SK-N-SH (cell line): Measurements from ENCODE around the gene C1QL1. TPM values are rescaled to one million over a fixed set of nuclear protein-coding genes. Genes with fewer than 3 reads are reported as not detected.

Experiments
- CTCF ChIA-PET: fragments of 300-600, 350-600 bp; formaldehyde crosslinking; extraction: SDS; loops from one replicate; lab custom pipeline; 2021; lab: Yijun Ruan, JAX
- POLR2A ChIA-PET: fragments of 350-600 bp; sonication (Branson Sonifier 250); formaldehyde crosslinking; extraction: SDS; loops from one replicate; lab custom pipeline; 2020; ENCODE audit warnings: antibody characterized with exemption, inconsistent platforms; lab: Yijun Ruan, JAX
- DNase-seq: peaks from one replicate; pipeline ENCODE4 v3.0.0; 2012
- H2AFZ ChIP-seq: fragments of 200-600 bp; sonication (generic); 2 replicates; pipeline ENCODE4 v1.8.1; 2016; ENCODE audit warnings: antibody characterized with exemption, mild to moderate bottlenecking, low read depth
- H3F3A ChIP-seq: fragments of 200-600 bp; sonication (generic); replicated peaks from 2 replicates; pipeline ENCODE3; 2016; ENCODE audit warnings: antibody characterized with exemption, mild to moderate bottlenecking; ENCODE audit not compliant: insufficient read depth
- H3K27ac ChIP-seq, 2 experiments: fragments of 200-500 bp in 1 of 2; fragments of 200-600 bp in 1 of 2; sonication (Bioruptor generic) in 1 of 2; sonication (generic), shearing (Covaris generic) in 1 of 2; 2 replicates each; pipeline versions ENCODE4 v1.5.1 to v1.6.1; 2014 to 2016; ENCODE audit warnings: low read depth in 2 of 2, inconsistent platforms in 1 of 2, low read length in 1 of 2, mild to moderate bottlenecking in 1 of 2, mixed read lengths in 1 of 2
- H3K27me3 ChIP-seq: fragments of 200-600 bp; sonication (generic), shearing (Covaris generic); 2 replicates; pipeline ENCODE4 v1.6.1; 2016; ENCODE audit warnings: mixed run types; ENCODE audit not compliant: insufficient read depth
- H3K36me3 ChIP-seq, 2 experiments: fragments of 200-500 bp in 1 of 2; fragments of 200-600 bp in 1 of 2; sonication (Bioruptor generic) in 1 of 2; sonication (generic) in 1 of 2; replicated peaks in 1 of 2; 2 replicates each; pipeline versions ENCODE3 to v1.5.1; 2014 to 2016; ENCODE audit warnings: low read length in 1 of 2, mild to moderate bottlenecking in 1 of 2; ENCODE audit not compliant: insufficient read depth in 2 of 2, control insufficient read depth in 1 of 2
- H3K4me1 ChIP-seq, 2 experiments: fragments of 200-500 bp in 1 of 2; fragments of 200-600 bp in 1 of 2; sonication (Bioruptor generic) in 1 of 2; sonication (generic), shearing (Covaris generic) in 1 of 2; 2 replicates each; pipeline versions ENCODE4 v1.5.1 to v1.6.1; 2014 to 2016; ENCODE audit warnings: low read depth in 1 of 2, low read length in 1 of 2, mixed run types in 1 of 2; ENCODE audit not compliant: insufficient read depth in 2 of 2, control insufficient read depth in 1 of 2
- H3K4me2 ChIP-seq: fragments of 200-600 bp; sonication (generic), shearing (Covaris generic); 2 replicates; pipeline ENCODE4 v1.6.1; 2017; ENCODE audit warnings: mixed run types
- H3K4me3 ChIP-seq, 2 experiments: fragments of 200-500 bp in 1 of 2; fragments of 200-600 bp in 1 of 2; sonication (Bioruptor generic) in 1 of 2; sonication (generic), shearing (Covaris generic) in 1 of 2; 2 replicates each; pipeline versions ENCODE4 v1.5.1 to v1.8.1; 2014 to 2016; ENCODE audit warnings: low read depth in 2 of 2, inconsistent platforms in 1 of 2, low read length in 1 of 2, mild to moderate bottlenecking in 1 of 2, mixed read lengths in 1 of 2, moderate library complexity in 1 of 2
- H3K79me2 ChIP-seq: fragments of 200-600 bp; sonication (generic); 2 replicates; pipeline ENCODE4 v1.8.1; 2017; ENCODE audit warnings: mild to moderate bottlenecking; ENCODE audit not compliant: insufficient read depth
- H3K9ac ChIP-seq: fragments of 200-600 bp; sonication (generic); 2 replicates; pipeline ENCODE4 v1.6.1; 2017; ENCODE audit warnings: mixed run types
- H3K9me2 ChIP-seq: fragments of 200-600 bp; sonication (generic); 2 replicates; pipeline ENCODE4 v1.6.1; 2017; ENCODE audit warnings: mixed run types
- H3K9me3 ChIP-seq: fragments of 200-600 bp; sonication (generic); 2 replicates; pipeline ENCODE4 v1.6.1; 2017; ENCODE audit warnings: mixed run types, mild to moderate bottlenecking, moderate library complexity
- H4K20me1 ChIP-seq: fragments of 200-600 bp; sonication (generic); 2 replicates; pipeline ENCODE4 v1.6.1; 2017; ENCODE audit warnings: mild to moderate bottlenecking, mixed run types; ENCODE audit not compliant: insufficient read depth
- EZH2phosphoT487 ChIP-seq: fragments of 200-600 bp; sonication (generic); IDR thresholded peaks from 2 replicates; pipeline ENCODE4 v1.6.1; 2017; ENCODE audit warnings: low read depth, mixed run types, mild to moderate bottlenecking, antibody characterized with exemption, moderate library complexity, borderline replicate concordance
- FOXJ3 ChIP-seq: sonication (generic); formaldehyde crosslinking; IDR thresholded peaks from 2 replicates; pipeline ENCODE4 v1.5.1; 2020; ENCODE audit warnings: mild to moderate bottlenecking, missing genetic modification reagents
- GABPA ChIP-seq: IDR thresholded peaks from 2 replicates; pipeline ENCODE4 v1.4.0; 2012; ENCODE audit warnings: low read depth, mild to moderate bottlenecking
- GATA2 ChIP-seq: sonication (generic); formaldehyde crosslinking; IDR thresholded peaks from 2 replicates; pipeline ENCODE4 v1.5.0; 2020; ENCODE audit warnings: mild to moderate bottlenecking, missing genetic modification reagents
- MAX ChIP-seq: IDR thresholded peaks from 2 replicates; pipeline ENCODE4 v1.4.0; 2012; ENCODE audit warnings: low read depth
- NFIC ChIP-seq: IDR thresholded peaks from 2 replicates; pipeline ENCODE4 v1.4.0; 2012; ENCODE audit warnings: borderline replicate concordance
- NRF1 ChIP-seq: IDR thresholded peaks from 2 replicates; pipeline ENCODE4 v1.6.1; 2012; ENCODE audit warnings: low read depth, mild to moderate bottlenecking, low read length
- RAD21 ChIP-seq: IDR thresholded peaks from 2 replicates; pipeline ENCODE4 v1.6.1; 2012; ENCODE audit warnings: mild to moderate bottlenecking, low read length
- REST ChIP-seq: IDR thresholded peaks from 2 replicates; pipeline ENCODE4 v1.6.1; 2012; ENCODE audit warnings: mild to moderate bottlenecking, low read depth, low read length, moderate library complexity
- RFX5 ChIP-seq: IDR thresholded peaks from 2 replicates; pipeline ENCODE4 v1.6.1; 2012; ENCODE audit warnings: mild to moderate bottlenecking, improper control_type of control experiment, low read length
- SMC3 ChIP-seq: IDR thresholded peaks from 2 replicates; pipeline ENCODE4 v1.6.1; 2012; ENCODE audit warnings: low read depth, low read length, improper control_type of control experiment
- TCF12 ChIP-seq: IDR thresholded peaks from 2 replicates; pipeline ENCODE4 v1.4.0; 2012
- USF2 ChIP-seq: fragments of 150-350 bp; IDR thresholded peaks from 2 replicates; pipeline ENCODE4 v1.6.1; 2017; ENCODE audit warnings: antibody characterized with exemption, low read length, low read depth, borderline replicate concordance
- YY1 ChIP-seq: IDR thresholded peaks from 2 replicates; pipeline ENCODE4 v1.4.0; 2012; ENCODE audit warnings: low read depth, mild to moderate bottlenecking
- WGBS: methylation state at CpG from one replicate; pipeline ENCODE4 v1.1.6; 2017; ENCODE audit warnings: low lambda C conversion rate; 5-methylcytosine and 5-hydroxymethylcytosine counted together
- polyA plus RNA-seq, 3 experiments: library from polyadenylated mRNA; depleted of rRNA; stranded (reverse); fragments of >200 nt; gene quantifications; 2 replicates each; pipeline ENCODE4 v1.2.3, GENCODE V29; 2012
- TF ChIP-seq, protein P1 (sequence below): IDR thresholded peaks from 2 replicates; pipeline ENCODE4; 2012
- TF ChIP-seq, protein P2 (sequence below): IDR thresholded peaks from 2 replicates; pipeline ENCODE4 v1.4.0; 2012; ENCODE audit warnings: low read depth, borderline replicate concordance

The C1QL1 gene
- polyA plus RNA-seq, 1 of the 3 experiments (the other 2 are of a cell fraction), result 11.9 TPM

DNA sequence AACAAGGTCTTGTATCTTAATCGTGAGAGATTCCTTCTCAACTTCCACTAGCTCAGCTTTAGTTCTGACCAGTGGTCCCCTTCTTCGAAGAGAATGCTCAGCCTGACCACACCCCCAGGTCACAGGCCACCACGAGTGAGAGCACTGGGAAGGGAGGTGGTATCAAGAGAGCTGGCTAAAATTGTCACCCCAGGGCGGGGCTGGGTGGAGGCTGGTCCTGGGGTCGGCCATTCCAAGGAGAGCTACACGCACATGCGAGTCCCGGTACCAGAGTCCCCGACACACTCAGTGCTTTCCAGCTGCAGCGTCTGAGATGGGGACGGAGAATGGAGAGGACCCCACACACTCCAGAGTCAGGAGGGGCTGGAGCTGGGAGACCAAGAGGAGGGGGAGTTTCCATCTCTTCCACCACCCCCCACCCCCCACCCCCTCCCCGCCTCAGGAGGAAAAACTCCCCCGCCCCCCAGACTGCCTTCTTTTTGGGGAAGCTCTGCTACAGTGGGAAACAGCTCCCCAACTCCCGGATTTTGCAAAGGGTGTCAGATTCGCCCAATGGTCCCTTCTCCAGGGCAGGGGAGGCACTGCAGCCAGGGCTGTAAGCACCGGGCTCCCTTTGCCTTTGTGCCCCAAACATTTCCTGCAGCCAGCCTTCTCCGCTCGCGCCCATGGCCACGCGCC lies 1.6 kb downstream of the C1QL1 start:
- Histone ChIP-seq H2AFZ (no peak overlapping the region), H3K9me3 (no peaks in the 10 kb centered on the region), H3K4me1 (peaks cover 0 to 25% of the 10 kb centered on the region in 2 experiments; a peak in 1 of 4 replicates), H3K4me2 (peak overlapping the region; percentile 29; the same call in 1 of the 2 replicates), H3K27me3 (peaks cover 8% of the 10 kb centered on the region; the same call in 1 of the 2 replicates), H3F3A (peaks cover 2% of the 10 kb centered on the region), H3K36me3 (no peaks in the 10 kb centered on the region), H3K4me3 (no peak overlapping the region; a peak in 1 of 4 replicates), H3K79me2 (no peaks in the 10 kb centered on the region), H4K20me1 (no peaks in the 10 kb centered on the region), H3K27ac (no peak overlapping the region), H3K9ac (no peak overlapping the region), H3K9me2 (no peaks in the 10 kb centered on the region)
- TF ChIP-seq TCF12, result no peak
- no peak for TF ChIP-seq NRF1
- POLR2A ChIA-PET, result no interaction called here
- DNase-seq, result peak; percentile 58
- CTCF ChIA-PET, result interaction anchor here (1.3 to 2.2 kb wide), 3 partner anchors 9 to 55 kb away, joined by 3 to 20 read pairs (median 4); no protein-coding TSS in a partner anchor
- WGBS, result 74% methylated on average over 20 of the region's 21 CpGs

- CTCF ChIA-PET, result interaction anchor here (0.6 to 2.2 kb wide), 4 partner anchors 8 to 1172 kb away, joined by 3 to 20 read pairs (median 4); no protein-coding TSS in a partner anchor
- Histone ChIP-seq H3K4me1 (peaks cover 0 to 29% of the 10 kb centered on the region in 2 experiments; a peak in 1 of 4 replicates), H3K9me3 (no peaks in the 10 kb centered on the region), H3K27ac (no peak overlapping the region), H3K79me2 (no peaks in the 10 kb centered on the region), H3K36me3 (no peaks in the 10 kb centered on the region), H3K4me2 (no peak overlapping the region), H3K9ac (no peak overlapping the region), H3F3A (no peaks in the 10 kb centered on the region), H3K9me2 (no peaks in the 10 kb centered on the region), H4K20me1 (no peaks in the 10 kb centered on the region), H2AFZ (no peak overlapping the region), H3K27me3 (peaks cover 8% of the 10 kb centered on the region; the same call in 1 of the 2 replicates), H3K4me3 (no peak overlapping the region)
- no peak for DNase-seq
- WGBS, result 90% methylated on average over 5 of the region's 5 CpGs
- POLR2A ChIA-PET, result no interaction called here
- no peak for TF ChIP-seq NRF1
- TF ChIP-seq SMC3, result no peak
- no peak for TF ChIP-seq GABPA
- TF ChIP-seq MAX, result no peak
- TF ChIP-seq USF2, result no peak
- no peak for TF ChIP-seq EZH2phosphoT487
- TF ChIP-seq FOXJ3 (CRISPR knock-in tag), result no peak
- TF ChIP-seq RAD21, result no peak
- TF ChIP-seq NFIC, result no peak
- no peak for TF ChIP-seq REST
- TF ChIP-seq RFX5, result no peak
- TF ChIP-seq, protein P1, sequence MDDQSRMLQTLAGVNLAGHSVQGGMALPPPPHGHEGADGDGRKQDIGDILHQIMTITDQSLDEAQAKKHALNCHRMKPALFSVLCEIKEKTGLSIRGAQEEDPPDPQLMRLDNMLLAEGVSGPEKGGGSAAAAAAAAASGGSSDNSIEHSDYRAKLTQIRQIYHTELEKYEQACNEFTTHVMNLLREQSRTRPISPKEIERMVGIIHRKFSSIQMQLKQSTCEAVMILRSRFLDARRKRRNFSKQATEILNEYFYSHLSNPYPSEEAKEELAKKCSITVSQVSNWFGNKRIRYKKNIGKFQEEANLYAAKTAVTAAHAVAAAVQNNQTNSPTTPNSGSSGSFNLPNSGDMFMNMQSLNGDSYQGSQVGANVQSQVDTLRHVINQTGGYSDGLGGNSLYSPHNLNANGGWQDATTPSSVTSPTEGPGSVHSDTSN, result no peak
- no peak for TF ChIP-seq YY1
- TF ChIP-seq GATA2 (CRISPR knock-in tag), result no peak
- TF ChIP-seq, protein P2, sequence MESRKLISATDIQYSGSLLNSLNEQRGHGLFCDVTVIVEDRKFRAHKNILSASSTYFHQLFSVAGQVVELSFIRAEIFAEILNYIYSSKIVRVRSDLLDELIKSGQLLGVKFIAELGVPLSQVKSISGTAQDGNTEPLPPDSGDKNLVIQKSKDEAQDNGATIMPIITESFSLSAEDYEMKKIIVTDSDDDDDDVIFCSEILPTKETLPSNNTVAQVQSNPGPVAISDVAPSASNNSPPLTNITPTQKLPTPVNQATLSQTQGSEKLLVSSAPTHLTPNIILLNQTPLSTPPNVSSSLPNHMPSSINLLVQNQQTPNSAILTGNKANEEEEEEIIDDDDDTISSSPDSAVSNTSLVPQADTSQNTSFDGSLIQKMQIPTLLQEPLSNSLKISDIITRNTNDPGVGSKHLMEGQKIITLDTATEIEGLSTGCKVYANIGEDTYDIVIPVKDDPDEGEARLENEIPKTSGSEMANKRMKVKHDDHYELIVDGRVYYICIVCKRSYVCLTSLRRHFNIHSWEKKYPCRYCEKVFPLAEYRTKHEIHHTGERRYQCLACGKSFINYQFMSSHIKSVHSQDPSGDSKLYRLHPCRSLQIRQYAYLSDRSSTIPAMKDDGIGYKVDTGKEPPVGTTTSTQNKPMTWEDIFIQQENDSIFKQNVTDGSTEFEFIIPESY, result no peak
These were observed 2.4 kb downstream of the C1QL1 start for GRCh38 chr17:44965481-44966234.
